HG03108 (cell line): ENCODE results near the gene ADIPOR2.
"Not testable (repeated sequence)": the region's sequence is repeated elsewhere in the genome, so short reads cannot be mapped to it uniquely, and the experiment has no call there.

Experiments
- ATAC-seq: cut with Tn5 transposase; IDR thresholded peaks from one replicate; pipeline ENCODE4 v1.9.1; 2021; ENCODE audit warnings: moderate library complexity; ENCODE audit not compliant: unreplicated experiment

Gene ADIPOR2

DNA sequence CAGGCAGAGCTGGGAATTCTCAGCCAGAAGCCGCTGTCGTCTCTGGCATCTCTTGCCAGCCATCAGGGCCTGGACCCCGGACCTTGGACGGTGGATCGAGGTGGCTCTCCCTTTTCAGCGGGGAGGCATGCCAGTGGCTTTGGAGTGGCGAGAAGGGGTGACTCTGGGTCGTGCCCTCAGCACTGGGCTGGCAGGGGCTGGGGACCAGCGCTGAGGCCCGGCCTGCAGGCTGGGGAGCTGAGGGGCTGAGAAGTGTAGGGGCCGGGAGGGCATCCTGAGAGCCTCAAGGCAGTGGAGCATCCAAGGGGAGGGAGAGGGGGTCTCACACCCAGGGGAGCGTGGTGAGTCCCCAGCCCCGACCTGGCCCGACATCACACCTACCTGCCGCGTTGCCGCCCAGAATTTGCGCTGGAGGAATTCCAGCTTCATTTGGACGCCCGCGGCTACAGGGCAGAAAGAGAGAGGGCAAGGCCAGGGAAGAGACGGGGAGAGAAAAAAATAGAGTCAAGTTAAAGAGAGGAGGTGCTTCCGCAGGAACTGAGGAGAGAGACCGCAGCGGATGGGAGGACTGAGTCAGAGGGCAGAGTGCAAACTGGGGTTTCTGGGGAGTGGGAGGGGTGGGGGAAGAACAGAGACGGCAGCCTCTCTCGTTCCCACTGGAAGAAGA lies 120.5 kb downstream of the ADIPOR2 start:
- ATAC-seq = no peak

DNA sequence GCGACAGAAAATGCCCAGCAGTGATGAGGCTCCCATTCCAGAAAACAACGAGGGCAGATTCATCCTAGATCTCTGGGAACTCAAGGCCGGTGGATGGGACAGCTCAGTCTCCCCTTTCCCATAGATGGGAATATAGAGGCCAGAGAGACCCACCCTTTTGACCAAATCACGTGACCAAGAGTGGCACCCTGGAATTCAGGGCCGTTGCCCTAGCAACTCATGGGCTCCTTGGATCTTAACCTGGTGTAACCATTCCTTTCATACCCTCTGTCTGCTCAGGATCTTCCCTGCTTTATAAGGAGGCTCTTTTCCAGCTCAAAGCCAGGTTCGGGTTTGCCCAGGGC lies 121.0 kb downstream of the ADIPOR2 start:
- no peak for ATAC-seq

DNA sequence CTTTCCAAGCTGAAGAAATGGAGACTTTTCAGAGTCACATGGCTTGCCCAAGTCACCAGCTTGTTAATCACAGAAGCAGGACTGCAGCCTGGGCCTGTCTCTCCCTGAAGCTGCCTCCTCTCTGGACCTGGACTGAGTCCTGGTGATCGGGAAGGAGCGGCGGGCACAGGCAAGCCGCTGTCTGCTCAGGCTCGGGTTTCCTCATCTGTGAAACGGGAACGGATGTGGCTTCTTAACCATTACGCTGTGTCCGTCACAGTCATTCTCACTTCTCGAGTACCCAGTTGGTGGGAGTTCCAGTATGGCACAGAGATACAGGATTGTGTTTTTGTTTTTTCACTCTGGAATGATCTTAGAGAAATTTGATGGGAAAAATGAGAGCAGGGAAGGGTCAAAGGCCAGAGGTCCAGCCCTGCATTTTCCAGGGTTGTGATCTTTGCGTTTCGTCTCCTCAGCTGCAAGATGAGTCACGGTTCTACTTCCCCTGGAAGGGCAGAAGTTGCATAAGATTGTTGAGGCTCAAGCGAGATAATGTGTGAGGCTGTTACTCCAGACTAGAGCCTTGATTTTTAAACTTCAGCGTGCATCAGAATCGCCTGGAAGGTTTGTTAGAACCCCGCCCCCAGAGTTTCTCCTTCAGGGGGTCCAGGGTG lies 121.9 kb downstream of the ADIPOR2 start:
- no peak for ATAC-seq

DNA sequence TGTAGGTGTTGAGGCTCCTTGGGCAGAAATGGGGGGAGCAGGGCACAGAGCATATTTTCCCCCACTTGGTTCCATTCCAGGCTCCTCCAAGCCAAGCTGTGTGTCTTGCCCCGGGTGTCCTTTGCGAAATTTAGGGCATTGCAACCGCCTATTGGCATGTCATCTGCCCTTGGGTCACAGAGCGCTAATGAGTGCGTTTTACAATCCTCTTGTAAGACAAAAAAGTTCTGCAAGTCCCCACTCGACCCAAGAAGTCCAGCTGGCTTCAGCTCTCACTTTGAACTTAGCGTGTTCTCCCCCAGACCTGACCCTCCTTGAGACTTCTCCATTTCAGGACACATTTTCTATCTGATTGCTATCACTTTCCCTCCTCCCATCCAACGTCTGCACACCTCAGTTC lies 123.4 kb downstream of the ADIPOR2 start:
- ATAC-seq = no peak

DNA sequence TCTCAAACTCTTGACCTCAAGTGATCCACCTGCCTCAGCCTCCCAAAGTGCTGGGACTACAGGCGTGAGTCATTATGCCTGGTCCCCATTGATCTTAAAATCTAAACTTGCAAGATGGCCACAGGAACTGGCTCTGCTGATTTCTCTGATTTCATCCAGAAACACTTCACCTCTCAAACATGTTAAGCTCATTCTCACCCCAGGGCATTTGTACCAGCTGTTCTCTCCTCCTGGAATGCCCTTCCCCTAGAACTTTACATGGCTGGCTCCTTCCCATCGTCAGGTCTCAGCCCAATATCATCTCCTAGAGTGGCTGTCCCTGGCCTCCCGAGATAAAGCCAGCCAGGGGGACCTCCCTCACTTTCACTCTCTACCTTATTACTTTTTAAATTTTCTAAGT lies 124.2 kb downstream of the ADIPOR2 start:
- no peak for ATAC-seq

DNA sequence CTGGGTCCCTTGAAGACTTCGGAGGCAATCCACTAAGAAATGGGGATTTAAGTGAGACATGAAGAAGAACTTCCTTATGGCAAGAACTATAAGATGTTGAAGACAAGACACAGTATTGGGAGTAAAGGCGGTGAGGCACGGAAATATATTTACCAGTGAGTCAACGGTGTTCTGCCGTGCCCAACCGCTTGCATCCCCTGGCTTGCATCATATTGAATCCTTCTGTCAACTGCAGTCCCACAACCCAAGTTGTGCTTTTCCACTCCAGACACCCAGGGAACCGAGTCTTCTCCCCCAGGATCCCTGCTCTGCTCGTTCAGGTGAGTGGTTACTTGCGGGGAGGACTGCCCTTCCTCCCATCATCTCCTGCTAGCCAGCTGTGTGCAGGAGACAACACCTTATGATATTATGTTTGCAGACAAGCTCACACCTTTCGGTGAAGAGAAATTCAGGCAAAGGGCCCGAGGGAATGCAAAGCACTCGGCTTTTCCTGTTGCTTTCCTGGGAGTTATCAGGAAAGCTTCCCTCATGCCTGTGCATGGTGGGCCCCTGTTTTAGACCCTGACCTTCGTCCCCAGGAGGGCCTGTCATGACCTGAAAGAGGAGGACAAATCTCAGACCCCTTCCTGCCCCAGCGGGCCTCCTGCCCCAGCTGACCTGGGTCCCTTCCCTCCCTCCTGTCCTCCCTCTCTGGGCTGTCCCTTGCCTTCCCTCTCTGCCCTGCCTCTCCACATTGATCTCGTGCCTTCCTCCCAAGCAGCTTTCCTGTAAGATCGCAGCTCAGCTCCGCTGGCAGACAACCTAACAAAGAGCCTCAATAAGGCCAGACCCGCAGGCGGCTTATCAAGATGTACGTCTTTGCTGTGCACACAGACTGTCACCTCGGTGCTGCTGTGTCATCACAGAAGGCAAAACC lies 125.2 kb downstream of the ADIPOR2 start:
- no peak for ATAC-seq

DNA sequence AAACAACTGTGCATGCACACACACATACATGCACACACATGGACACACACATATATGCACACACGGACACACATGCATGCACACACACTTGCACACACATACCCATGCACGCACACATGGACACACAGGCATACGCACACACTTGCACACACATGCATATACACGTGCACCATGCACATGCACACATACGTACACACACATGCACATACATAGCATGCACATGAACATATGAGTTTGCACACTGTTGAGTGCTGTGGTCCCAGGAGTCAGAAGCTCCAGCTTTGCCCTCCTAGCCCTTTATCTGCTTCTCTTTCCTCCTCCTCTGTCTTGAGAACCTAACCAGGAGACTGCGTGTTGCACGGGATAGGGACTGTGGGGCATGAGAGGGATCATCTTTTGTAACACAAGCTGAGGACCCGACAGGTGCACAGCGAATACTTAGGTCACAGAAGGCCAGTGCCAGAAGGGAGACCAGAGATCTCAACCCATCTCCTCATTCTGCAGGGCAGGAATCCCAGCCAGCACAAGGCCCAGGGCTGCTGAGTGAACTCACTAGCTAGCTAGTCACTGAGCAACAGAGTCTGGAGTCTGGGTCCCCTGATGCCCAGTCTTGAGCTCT lies 126.0 kb downstream of the ADIPOR2 start:
- no peak for ATAC-seq

DNA sequence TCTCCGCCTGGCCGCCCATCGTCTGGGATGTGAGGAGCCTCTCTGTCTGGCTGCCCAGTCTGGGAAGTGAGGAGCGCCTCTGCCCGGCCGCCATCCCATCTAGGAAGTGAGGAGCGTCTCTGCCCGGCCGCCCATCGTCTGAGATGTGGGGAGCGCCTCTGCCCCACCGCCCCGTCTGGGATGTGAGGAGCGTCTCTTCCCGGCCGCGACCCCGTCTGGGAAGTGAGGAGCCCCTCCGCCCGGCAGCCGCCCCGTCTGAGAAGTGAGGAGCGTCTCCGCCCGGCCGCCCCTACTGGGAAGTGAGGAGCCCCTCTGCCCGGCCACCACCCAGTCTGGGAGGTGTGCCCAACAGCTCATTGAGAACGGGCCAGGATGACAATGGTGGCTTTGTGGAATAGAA lies 127.1 kb downstream of the ADIPOR2 start:
- ATAC-seq = not testable (repeated sequence)

DNA sequence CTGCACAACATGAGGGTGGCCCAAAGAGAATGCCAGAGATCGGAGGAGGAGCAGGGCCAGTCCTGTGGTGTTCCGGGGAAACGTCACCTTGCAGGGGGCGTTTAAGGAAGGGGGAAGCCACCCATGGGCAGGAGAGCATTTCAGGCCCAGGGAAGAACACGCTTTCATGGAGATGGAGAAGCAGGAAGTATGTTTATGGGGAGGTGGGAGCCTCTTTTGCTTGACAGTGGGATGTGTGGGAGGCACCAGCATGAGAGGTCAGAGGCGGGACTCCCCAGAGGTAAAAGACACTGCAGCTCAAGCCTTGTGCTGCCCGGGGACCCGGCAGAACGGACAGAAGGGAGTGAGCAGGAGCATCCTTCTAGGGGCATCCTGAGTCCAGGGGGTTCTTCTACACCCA lies 128.2 kb downstream of the ADIPOR2 start:
- no peak for ATAC-seq

DNA sequence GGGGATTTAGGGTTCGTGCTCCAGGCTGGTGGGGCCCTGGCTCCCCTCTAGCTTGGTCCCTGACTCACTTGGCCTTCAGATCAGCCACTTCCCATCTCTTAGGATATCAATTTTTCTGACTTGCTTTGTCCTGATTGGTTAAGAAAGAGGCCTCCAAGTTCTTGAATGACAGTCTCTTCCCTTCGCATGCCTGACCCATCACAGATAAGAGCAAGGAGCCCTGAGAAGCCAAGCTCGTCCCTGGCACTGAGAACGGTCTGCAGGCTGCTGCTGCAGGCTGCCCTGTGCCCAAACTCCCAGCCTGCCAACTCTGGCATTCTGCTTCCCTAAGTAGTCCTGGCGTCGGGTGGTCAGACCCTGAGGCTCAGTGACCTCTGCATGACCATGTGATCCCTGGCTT lies 128.7 kb downstream of the ADIPOR2 start:
- ATAC-seq = no peak

DNA sequence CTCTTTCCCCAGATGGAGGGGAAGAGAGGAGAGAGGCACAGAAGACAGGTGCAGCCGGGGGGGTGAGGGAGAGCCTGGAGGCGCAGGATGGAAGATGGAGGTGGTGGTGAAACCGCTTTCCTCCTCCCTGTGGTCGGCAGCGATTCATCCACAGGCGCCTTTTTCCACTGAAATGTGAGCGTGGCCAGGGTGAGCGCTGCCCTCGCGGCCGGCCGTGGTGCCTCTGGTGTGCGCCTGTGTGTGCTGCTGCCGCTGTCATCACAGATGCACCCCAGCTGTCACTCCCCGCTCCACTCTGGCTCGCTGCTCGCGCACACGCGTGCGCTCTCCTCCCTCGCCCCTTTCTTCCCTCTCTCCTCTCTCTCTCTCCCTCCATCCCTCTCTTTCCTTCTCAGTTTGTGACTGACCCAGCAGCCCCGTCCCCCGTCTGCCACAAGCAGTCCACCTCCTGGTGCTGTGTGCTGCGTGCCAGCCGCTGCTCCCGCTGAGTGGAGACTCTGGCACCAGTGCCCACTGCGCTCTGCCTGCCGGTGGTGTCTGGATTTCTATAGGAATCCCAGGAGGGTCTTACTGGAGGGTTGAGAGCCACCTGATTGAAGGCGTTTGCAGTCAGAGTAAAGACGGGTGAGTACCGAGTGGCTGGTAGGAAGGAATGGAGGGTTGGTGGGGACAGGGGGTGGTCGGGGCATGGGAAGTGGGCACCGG lies 129.5 kb downstream of the ADIPOR2 start, which contains the start of gene LRTM2:
LRTM2 (plus strand) TSS at position 375 of the 705 bp plus-strand sequence. CDS start 7,584 bp downstream, outside the sequence.
- ATAC-seq = no peak

DNA sequence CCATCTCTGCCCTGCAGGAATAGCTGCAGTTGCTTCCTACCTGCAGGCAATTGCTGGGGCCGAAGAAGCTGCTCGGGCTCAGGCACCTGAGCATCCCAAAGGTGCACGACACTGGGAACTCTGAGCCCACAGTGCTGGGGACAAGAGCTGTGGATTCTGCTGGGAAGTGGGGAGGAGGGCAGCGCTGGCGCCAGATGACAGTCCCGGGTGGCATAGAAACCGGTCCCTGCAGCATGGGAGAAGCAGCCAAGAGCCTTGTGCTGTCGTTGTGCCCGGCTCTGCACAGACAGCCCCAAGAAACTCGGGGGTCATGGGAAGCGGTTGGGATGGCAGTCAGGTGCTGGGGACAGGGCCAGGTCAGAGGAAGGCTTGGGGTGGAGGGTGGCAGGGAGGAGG lies 130.0 kb downstream of the ADIPOR2 start:
- no peak for ATAC-seq

DNA sequence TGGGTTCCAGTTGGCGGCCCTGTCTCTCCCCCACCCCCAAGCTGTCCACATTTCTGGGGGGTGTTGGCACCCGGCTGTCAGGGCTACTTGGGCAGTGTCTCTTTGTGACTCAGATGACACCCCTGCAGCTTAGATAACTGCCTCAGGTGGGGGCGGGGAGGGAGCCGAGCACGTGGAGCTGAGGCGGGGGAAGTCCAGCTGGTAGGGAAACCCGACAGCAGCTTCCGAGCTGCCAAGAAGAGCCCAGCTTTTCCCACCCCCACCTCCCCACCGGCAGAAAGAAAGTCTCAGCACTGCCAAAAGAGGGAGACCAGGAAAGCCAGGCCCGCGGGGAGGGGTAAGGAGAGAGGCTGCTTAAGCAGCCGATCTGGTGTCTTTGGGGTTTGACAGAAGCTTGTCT lies 130.9 kb downstream of the ADIPOR2 start:
- ATAC-seq = no peak

DNA sequence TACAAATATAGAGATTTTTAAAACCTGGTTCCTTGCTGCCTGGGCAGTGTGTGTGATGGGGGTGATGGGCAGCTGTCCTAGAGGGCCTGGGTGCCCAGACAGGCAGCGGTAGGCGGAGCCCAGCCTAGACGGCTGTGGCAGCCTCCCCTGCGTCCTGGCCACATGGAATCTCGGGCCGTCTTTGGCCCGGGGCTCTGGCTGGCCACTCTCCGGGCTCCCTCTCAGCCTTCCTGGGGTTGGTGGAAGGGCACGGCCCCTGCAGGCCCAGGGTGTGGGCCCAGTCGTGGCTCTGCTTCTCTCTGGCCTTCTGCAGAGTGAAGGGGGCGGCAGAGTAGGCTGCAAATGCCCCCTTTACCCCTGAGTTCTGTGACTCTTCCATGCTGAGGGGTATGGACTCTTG lies 131.8 kb downstream of the ADIPOR2 start:
- ATAC-seq = no peak

DNA sequence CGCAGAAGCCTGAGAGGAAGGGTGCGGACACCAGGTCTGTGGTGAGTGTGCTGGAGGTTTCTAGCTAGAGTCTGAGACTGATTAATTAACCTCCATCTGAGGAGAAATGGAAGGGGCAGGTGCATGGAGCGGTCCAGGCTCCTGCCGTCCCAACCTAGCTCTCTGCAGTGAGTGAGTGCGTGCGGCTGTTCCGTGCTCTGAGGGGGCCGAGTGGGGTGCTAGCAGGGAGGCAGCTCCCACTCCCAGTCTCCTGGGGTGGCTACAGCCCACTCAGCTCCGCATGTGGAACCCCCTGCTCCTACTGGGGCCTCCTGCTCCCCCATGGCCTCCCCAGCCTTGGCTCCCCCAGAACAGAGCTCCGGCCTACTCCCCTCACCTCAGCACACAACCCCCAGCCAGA lies 132.4 kb downstream of the ADIPOR2 start:
- ATAC-seq = no peak

DNA sequence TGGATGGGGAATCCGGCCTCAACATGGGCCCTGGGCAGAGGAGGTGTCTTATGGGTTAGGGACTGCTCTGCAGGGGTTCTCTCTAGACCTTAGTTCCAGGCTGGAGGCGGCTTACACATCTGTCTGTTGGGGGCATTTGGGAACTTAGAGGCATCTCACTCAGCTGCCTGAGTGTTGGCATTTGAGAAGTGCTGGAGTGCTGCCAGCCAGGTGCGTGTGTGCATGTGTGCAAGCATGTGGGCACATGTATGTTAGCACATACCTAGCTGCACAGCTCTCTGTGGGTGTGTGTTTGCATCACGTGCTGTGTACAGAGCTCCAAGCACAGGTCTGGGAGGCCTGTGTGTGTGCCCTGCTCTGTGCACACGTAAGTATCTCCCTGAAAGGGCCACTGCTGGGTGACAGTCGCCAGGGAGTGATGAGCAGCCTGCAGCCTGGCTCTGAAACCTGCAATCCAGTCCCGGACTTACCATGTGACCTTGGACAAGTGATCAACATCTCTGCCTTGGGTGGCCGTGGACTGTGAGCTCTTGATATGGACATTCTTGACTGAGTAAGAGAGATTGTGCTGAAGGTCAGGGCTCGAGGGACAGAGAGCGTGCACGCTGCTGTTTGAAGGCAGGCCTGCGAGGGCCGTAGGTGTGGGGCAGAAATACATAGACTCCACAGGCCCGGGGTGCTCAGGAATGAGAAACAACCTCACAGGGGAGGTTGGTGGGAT lies 134.7 kb downstream of the ADIPOR2 start:
- no peak for ATAC-seq

DNA sequence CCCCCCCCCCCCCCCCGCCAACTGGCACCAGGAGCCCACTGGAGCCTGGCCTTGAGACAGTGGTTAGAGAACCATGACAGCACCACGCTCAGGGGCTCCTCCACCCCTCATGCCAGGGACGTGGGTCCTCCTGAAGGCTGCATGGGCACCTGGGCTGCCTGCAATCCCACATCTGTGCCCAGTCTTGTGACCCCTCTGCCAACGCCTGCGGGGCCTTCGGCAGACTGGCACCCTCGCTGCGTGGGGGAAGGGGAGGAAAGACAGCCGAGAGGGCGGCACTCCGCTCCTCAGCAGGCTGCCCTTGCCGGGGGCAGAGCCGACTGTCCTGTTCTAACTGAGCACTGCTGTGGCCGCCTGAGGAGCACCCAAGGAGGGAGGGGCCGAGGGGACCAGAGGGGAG lies 135.5 kb downstream of the ADIPOR2 start:
- ATAC-seq = no peak

DNA sequence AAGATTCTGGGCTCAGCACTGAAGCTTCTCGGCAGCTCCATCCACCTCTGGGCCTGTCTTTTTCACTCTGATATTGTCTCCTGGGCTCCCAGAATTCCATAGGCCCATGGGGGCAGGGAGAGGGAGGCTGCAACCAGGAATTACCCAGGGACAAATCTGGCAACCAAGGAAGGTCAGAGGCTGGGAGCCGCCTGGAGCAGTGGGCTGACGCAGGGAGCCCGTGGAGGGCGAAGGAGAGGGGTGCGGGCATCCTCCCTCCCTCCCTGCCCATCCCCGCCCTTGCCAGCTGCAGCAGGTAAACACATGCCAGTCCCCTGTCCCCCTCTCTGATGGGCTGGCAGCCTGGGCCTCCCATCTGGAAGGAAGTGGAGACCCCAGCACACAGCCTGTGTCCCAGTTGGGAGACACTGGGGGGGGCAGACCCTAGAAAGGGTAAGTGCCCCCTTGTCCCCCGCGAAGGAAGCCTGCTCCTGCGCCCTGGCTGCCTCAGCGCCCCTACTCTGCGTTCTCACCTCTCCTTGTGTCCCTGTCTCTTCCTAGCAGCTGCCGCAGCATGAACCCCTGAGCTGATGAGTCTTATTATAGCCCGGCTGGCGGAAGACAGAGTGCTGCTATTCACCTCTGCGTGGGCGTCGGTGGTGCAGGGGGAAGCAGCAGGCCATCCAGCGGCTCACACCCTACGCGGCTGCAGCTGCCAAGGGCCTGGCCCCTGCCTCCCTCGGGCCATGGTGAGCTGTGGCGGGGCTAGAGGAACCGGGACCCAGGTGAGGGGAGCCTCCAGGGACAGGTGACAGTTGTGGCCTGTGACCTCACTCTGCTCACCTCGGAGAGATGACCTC lies 136.2 kb downstream of the ADIPOR2 start:
- ATAC-seq = no peak
